ENCODE data around the gene C1orf198. TPM values are rescaled to one million over a fixed set of nuclear protein-coding genes. Genes with fewer than 3 reads are reported as not detected.

The C1orf198 gene
- polyA plus RNA-seq, 1 of the 3 experiments (the other 2 are of a cell fraction) = 12.3 TPM

- Histone ChIP-seq H3K27ac (ENCODE audit: low read depth in 2 of 2, low read length in 1 of 2) (no peak overlapping the region), H3K9ac (no peak overlapping the region), H3K4me2 (no peak overlapping the region), H3K4me1 (ENCODE audit: control insufficient read depth in 1 of 2, insufficient read depth in 2 of 2, low read depth in 1 of 2, low read length in 1 of 2) (no peaks in the 10 kb centered on the region), H3K79me2 (ENCODE audit: insufficient read depth) (no peaks in the 10 kb centered on the region), H4K20me1 (ENCODE audit: insufficient read depth) (no peaks in the 10 kb centered on the region), H3F3A (replicated peaks; ENCODE audit: insufficient read depth) (no peaks in the 10 kb centered on the region), H3K9me3 (no peaks in the 10 kb centered on the region), H2AFZ (ENCODE audit: low read depth) (no peak overlapping the region), H3K4me3 (ENCODE audit: low read depth in 2 of 2, low read length in 1 of 2) (no peak overlapping the region), H3K9me2 (no peaks in the 10 kb centered on the region), H3K36me3 (replicated peaks in 1 of 2; ENCODE audit: control insufficient read depth in 1 of 2, insufficient read depth in 2 of 2, low read length in 1 of 2) (no peaks in the 10 kb centered on the region), H3K27me3 (ENCODE audit: insufficient read depth) (no peaks in the 10 kb centered on the region)
- ChIA-PET CTCF (interaction anchor here (0.6 to 1.0 kb wide), 2 partner anchors 8 to 124 kb away, joined by 3 read pairs; no protein-coding TSS in a partner anchor), POLR2A (no interaction called here)
- DNase-seq = no peak
- TF ChIP-seq GATA2 (CRISPR knock-in tag; IDR thresholded peaks at IDR 0.05) (no peak), RAD21 (IDR thresholded peaks at IDR 0.05; ENCODE audit: low read length) (no peak), NFIC (IDR thresholded peaks at IDR 0.05; ENCODE audit: borderline replicate concordance) (no peak), RXRA (IDR thresholded peaks at IDR 0.05; ENCODE audit: borderline replicate concordance, low read depth) (no peak), MEF2A (IDR thresholded peaks at IDR 0.05; ENCODE audit: borderline replicate concordance, low read depth) (no peak), FOXM1 (IDR thresholded peaks at IDR 0.05; ENCODE audit: low read depth) (no peak), RCOR1 (IDR thresholded peaks at IDR 0.05; ENCODE audit: low read length) (no peak), NRF1 (IDR thresholded peaks at IDR 0.05; ENCODE audit: low read depth, low read length) (no peak), TEAD4 (IDR thresholded peaks at IDR 0.05; ENCODE audit: borderline replicate concordance, insufficient read depth) (no peak), TAF1 (IDR thresholded peaks at IDR 0.05; ENCODE audit: borderline replicate concordance, low read depth, low read length) (no peak), SIN3A (IDR thresholded peaks at IDR 0.05; ENCODE audit: borderline replicate concordance, low read depth, low read length) (no peak), CTCF (IDR thresholded peaks at IDR 0.05) (no peak)
- WGBS (ENCODE audit: low lambda C conversion rate) = 82% methylated on average over 9 of the region's 9 CpGs
Measured at GRCh38 chr1:230793463-230793745, 74.9 kb downstream of the C1orf198 start.

DNA sequence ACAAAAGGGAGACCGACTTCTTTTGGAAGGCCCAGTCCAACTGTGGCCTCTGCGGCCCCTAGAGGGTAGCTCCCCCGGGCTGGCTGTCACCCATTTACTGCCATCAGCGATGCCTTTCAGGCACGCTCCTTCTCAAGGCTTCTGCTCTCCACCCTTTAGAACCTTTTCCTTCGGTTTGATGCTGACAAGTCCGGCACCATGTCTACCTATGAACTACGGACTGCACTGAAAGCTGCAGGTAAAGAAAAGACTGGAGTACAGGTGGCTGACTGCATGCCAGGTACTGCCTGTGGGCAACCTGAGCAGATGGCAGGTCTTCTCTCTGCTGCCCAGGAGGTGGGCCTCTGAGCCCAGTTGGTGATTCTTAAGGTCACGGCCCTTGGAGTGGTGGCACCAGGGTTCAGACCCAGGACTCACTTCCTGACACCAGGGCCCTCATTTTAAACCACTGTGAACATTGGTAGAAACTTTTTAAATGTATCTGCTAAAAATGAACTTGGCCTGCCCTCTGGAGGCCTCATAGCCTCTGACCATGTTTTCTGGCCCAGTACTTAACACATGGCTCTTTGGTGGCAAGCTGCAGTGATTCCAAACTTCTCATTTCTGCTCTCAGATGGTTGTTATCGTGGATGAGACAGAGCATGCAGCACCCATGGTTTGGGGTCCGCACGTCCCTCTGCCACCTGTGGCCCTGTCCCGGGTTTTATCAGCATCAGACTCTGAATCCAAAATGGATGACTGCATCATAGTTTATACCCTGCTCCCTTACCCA is 75.4 kb downstream of the C1orf198 start:
- no peaks in the 10 kb centered on the region for H3K79me2 ChIP-seq (ENCODE audit: insufficient read depth)
- no peak overlapping the region for H3K4me2 ChIP-seq
- TF ChIP-seq, protein P1, sequence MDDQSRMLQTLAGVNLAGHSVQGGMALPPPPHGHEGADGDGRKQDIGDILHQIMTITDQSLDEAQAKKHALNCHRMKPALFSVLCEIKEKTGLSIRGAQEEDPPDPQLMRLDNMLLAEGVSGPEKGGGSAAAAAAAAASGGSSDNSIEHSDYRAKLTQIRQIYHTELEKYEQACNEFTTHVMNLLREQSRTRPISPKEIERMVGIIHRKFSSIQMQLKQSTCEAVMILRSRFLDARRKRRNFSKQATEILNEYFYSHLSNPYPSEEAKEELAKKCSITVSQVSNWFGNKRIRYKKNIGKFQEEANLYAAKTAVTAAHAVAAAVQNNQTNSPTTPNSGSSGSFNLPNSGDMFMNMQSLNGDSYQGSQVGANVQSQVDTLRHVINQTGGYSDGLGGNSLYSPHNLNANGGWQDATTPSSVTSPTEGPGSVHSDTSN (IDR thresholded peaks at IDR 0.05) = no peak
- peak; percentile 38 for TF ChIP-seq RAD21 (IDR thresholded peaks at IDR 0.05; ENCODE audit: low read length)
- no peak overlapping the region for H3K27ac ChIP-seq (ENCODE audit: low read depth in 2 of 2, low read length in 1 of 2)
- no peaks in the 10 kb centered on the region for H3K9me3 ChIP-seq
- no peak overlapping the region for H2AFZ ChIP-seq (ENCODE audit: low read depth)
- no peaks in the 10 kb centered on the region for H3K27me3 ChIP-seq (ENCODE audit: insufficient read depth)
- ChIA-PET POLR2A (no interaction called here), CTCF (interaction anchor here (0.6 to 1.0 kb wide), 3 partner anchors 9 to 151 kb away, joined by 3 read pairs; no protein-coding TSS in a partner anchor)
- no peak overlapping the region for H3K4me3 ChIP-seq (ENCODE audit: low read depth in 2 of 2, low read length in 1 of 2)
- H4K20me1 ChIP-seq (ENCODE audit: insufficient read depth) = no peaks in the 10 kb centered on the region
- no peaks in the 10 kb centered on the region for H3F3A ChIP-seq (replicated peaks; ENCODE audit: insufficient read depth)
- H3K9ac ChIP-seq = no peak overlapping the region
- 70% methylated on average over 12 of the region's 13 CpGs for WGBS (ENCODE audit: low lambda C conversion rate)
- no peaks in the 10 kb centered on the region for H3K9me2 ChIP-seq
- no peaks in the 10 kb centered on the region for H3K4me1 ChIP-seq (ENCODE audit: control insufficient read depth in 1 of 2, insufficient read depth in 2 of 2, low read depth in 1 of 2, low read length in 1 of 2)
- DNase-seq = no peak
- H3K36me3 ChIP-seq (replicated peaks in 1 of 2; ENCODE audit: control insufficient read depth in 1 of 2, insufficient read depth in 2 of 2, low read length in 1 of 2) = no peaks in the 10 kb centered on the region
